GM12892 (cell line): Measurements from ENCODE around the gene RAP1GAP.

Experiments used
- DNase-seq: peaks from one replicate; pipeline ENCODE4 v3.0.0; 2011; ENCODE audit not compliant: insufficient read length
- FAIRE-seq: peaks from 2 replicates; lab custom pipeline; 2011; peaks lifted over from hg19 to GRCh38; lab: Jason Lieb, UNC
- POLR2A ChIP-seq: IDR thresholded peaks from 2 replicates; pipeline ENCODE4 v1.6.1; 2011; ENCODE audit warnings: low read depth, low read length, control low read depth
- POLR2AphosphoS5 ChIP-seq: IDR thresholded peaks from 2 replicates; pipeline ENCODE4 v1.6.1; 2011; ENCODE audit warnings: low read depth, low read length, control low read depth
- TAF1 ChIP-seq: IDR thresholded peaks from 2 replicates; pipeline ENCODE4 v1.6.1; 2011; ENCODE audit warnings: low read depth, mild to moderate bottlenecking, control low read depth, low read length, borderline replicate concordance

Gene RAP1GAP

DNA sequence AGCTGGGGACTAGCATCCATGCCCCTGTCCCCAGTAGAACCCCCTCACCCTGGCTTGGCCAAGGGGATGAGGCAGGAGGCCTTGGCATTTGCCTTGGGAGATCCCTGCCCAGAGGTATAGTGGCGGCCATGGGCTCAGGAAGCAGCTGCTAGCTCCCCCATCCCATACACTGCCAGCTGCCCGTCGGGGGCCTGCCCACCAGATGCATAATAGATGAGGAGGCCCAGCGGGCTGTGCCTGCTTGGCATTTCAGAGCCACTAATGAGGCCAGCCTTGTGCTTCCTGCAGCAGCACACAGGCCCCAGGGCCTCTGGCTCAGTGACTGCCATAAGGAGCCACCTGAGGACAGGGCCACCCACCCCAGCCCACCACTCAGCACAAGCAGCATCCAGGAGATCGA lies 23.6 kb downstream of the RAP1GAP start:
- FAIRE-seq (no peak), DNase-seq (no peak)
- TF ChIP-seq POLR2A (no peak), POLR2AphosphoS5 (no peak), TAF1 (no peak)

DNA sequence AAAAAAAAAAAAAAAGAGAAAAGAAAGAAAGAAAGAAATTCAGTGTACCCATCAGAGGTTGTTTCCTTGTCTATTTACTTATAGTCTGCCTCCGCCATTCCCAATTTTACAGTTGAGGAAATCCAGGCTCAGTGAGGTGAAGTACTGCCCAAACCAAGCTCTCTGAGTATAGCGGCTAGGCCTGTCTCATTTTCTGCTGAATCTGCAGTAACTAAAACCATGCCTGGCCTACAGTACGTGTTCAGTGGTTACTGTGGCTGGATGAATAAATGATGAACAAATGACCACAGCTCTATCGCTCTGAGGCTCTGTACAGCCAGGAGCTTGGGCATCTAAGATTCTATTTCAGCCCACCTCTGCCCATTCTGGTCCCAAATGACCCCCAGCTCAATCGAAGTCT lies 24.3 kb downstream of the RAP1GAP start:
- no peak for DNase-seq
- no peak for FAIRE-seq
- no peak for TF ChIP-seq POLR2A

DNA sequence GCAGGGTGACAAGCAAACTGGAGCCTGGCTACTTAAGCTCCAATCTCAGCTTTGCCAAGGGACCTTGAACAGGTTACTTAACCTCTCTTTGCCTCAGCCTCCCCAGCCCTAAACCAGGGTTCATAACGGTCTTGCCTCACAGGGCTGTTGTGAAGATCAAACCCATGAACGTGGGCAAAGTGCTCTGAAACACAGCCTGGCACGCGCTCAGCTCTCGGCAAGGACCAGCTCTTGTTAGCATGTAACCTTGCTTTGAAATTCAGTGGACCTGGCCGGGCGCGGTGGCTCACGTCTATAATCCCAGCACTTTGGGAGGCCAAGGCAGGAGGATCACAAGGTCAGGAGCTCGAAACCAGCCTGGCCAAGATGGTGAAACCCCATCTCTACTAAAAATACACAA lies 24.8 kb downstream of the RAP1GAP start:
- no peak for FAIRE-seq
- TF ChIP-seq TAF1 (no peak), POLR2A (no peak), POLR2AphosphoS5 (no peak)
- DNase-seq, result no peak

DNA sequence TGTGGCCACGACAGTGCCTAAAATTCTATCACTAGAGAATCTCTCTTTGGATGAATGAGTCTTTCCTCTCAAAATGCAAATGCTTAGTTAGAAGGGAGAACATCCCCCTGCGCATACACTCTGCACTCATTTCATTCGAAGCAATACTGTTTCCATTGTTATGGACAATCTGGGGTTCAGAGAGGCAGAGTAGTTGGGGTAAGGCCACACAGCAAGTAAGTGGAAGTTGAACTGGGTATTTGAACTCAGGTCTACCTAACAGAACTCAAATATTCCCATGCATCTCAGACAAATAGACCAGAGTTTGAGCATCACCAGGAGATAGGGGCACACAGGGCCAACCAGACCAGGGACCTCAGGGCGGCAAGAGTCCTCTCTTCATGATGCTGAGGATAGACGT lies 25.5 kb downstream of the RAP1GAP start:
- DNase-seq (no peak), FAIRE-seq (no peak)
- TF ChIP-seq TAF1 (no peak), POLR2AphosphoS5 (no peak), POLR2A (no peak)

DNA sequence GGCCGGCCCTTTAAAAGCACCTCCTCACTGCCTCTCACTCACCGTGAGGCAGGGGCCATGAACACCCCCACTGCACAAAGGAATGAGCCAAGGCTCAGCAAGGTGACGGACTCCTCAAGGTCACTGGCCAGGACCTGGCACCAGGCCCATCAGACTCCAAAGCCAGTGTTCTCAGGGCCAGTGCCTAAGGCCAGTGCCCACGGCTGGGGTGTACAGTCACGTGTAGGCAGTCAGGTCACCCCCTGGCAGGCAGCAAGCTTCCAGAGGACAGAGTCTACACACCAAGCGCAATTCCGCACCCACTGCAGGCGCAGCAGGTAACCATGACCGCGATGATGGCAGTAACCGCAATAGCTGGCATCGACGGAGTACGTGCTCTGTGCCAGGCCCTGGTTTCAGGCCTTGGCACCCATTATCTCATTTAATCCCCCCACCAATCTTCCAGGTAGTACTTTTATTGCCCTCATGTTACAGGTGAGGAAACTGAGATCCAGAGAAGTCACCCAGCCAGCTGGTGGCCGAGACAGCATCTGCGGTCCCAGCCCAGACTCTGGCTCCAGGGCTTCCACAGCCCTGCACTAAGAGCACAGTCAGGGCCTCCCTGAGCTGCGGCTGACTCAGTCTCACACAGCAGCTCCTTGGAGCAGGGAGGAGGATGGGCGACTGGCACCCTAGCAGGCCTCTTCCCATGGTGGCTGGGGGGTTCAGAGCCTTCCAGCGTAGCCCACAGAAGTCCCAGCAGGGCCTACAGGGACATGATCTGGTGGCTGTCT lies 27.0 kb downstream of the RAP1GAP start:
- TF ChIP-seq POLR2A, result no peak
- no peak for TF ChIP-seq POLR2AphosphoS5
- no peak for TF ChIP-seq TAF1
- FAIRE-seq, result no peak
- DNase-seq, result no peak

DNA sequence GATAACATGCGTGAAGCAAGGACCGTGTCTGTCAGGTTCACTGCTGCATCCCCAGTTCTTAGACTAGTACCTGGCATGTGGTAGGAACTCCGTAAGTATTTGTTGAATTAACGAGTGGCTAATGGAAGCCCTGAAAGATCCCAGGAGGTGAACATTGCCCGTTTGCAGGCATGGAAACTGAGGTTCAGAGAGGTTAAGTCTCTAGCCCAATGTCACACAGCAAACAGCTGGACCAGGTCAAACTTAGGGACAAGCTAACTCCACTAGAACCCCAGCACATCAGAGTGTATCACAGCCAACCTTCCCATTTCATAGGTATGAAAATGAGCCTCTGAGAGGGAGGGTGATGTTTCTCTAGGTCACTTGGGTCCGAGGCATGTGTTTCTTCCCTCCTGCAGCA lies 27.6 kb downstream of the RAP1GAP start:
- TF ChIP-seq POLR2A, result no peak
- DNase-seq (no peak), FAIRE-seq (no peak)

DNA sequence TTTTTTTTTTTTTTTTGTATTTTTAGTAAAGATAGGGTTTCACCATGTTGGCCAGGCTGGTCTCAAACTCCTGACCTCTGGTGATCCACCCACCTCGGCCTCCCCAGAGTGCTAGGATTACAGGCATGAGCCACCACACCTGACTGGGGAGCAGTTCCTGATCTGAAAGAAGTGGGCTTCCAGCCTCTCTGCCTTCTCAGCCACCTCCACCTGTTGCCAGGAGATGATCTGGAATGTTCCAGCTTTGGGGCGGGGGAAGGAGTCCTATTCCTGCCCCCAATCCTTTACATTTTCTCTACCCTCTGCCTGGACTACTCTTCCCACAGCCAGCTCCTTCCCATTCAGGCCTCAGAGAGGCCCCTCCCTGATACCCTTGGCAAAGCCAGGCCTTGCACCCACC lies 28.1 kb downstream of the RAP1GAP start:
- FAIRE-seq (no peak), DNase-seq (no peak)
- TF ChIP-seq POLR2A (no peak), POLR2AphosphoS5 (no peak), TAF1 (no peak)

DNA sequence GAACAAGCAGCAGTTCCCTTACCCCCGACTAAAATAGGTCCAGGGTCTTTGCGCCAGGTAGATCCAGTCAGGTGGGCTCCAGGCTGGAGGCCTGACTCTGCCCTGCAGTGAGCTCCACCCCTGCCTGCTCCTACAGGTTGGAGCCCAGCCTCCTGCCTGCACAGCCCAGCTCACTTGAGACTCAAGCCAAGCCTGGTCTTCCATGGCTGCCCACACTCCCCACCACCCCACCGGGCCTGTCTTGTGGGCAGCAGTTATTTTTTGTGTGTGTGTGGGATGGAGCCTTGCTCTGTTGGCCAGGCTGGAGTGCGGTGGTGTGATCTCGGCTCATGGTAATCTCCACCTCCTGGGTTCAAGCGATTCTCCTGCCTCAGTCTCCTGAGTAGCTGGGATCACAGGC lies 28.5 kb downstream of the RAP1GAP start:
- no peak for TF ChIP-seq TAF1
- DNase-seq, result no peak
- FAIRE-seq, result no peak

DNA sequence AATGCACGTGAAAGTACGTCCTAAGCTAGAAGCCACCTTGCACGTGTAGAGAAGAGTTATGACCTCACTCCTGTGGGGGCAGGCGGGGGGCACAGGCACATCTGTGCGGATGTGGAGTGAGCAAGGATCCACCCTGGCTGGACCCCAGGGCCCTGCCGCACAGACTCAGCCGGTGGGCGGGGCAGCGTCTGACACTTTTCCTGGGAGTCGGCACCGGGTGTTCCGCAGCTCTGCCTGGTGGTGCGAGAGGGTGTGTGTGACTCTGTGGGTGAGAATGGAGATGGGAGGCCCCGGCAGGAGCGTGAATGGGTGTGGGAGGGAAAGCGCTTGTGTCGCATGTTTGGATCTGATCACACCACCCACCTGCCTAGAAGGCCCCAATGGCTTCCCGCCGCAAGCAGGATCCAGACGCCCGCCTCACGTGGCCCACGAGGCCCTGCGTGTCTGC lies 29.5 kb downstream of the RAP1GAP start:
- TF ChIP-seq POLR2A, result no peak
- no peak for TF ChIP-seq POLR2AphosphoS5
- no peak for TF ChIP-seq TAF1
- DNase-seq (no peak), FAIRE-seq (no peak)

DNA sequence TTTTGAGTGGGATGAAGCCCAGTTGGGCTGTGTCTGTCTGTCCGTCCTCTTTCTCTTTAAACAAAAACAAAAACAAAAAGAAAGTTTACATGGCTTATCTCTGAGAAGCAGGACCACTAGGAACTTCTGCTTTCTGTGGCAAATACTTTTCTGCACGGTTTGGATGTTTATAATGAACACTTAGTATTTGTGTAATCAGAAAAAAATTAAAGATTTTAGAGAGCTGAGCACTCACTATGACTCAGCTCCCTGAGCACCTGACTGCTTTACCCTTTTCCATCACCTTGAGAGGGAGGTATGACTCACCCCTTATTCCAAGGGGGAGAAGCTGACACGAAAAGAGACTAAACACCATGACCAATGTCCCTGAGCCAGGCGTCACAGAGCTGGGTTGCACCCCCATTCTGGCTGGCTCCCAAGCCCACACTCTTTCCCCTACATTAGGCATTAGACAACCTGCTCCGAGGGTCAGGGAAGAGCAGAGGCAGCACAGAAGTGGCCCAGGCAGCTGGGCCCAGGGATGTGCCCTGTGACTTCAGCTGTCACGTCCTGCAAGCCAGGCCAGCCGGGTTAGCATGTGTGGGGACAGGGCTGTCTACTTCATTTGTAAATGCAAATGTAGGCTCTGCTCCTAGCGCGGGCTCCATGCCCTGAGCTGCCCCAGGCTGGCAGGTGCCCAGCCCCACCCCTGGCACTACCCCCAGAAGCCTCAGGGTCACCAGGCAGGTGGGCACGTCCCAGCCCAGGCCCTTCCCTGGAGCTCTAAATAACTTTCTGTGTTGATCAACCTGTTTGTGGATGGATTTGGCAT lies 30.4 kb downstream of the RAP1GAP start:
- no peak for TF ChIP-seq POLR2AphosphoS5
- TF ChIP-seq TAF1, result no peak
- TF ChIP-seq POLR2A, result no peak
- DNase-seq, result no peak
- no peak for FAIRE-seq

DNA sequence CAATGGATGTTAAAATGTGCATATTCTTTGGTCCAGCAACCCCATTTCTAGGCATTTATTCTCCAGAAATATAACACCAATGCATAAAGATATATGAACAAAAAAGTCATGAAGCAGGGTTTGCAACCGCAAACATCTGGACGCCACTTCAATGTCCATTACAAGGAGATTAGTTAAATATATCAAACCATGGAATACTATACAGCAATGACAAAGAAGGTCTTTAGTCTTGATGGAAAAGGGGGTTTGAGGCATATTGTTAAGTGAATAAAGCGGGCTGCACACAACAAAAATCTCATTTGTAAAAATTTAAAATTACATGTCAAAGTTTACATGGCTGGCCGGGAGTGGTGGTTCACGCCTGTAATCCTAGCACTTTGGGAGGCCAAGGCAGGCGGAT lies 31.6 kb downstream of the RAP1GAP start:
- FAIRE-seq (no peak), DNase-seq (no peak)
- TF ChIP-seq POLR2AphosphoS5 (no peak), POLR2A (no peak), TAF1 (no peak)

DNA sequence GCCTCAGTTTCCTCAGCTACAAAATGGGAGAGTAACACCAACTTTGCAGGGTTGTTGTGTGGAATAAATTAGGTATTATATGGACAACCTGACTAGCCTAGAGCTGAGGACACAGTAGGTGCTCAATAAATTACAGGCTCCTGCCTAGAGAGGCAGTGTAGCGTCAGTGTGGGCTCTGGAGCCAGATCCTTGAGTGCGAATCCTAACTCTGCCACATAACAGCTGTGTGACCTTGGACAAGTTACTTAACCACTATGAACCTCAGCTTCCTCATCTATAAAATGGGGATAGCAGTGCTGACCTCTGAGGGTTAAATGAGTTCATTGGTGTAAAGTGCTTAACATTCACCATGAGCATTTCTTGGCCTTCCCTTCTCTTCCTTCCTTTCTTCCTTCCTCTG lies 33.1 kb downstream of the RAP1GAP start:
- no peak for TF ChIP-seq POLR2A
- TF ChIP-seq POLR2AphosphoS5, result no peak
- no peak for TF ChIP-seq TAF1
- DNase-seq, result no peak
- FAIRE-seq, result no peak
